Fibroblast of the aortic adventitia (primary cell): Measurements from ENCODE around the gene ZNF692. TPM values are rescaled to one million over a fixed set of nuclear protein-coding genes. Genes with fewer than 3 reads are reported as not detected.

ENCODE experiments used
- small RNA-seq: library from RNA; depleted of rRNA; stranded (forward); fragments of <200 nt; gene quantifications from one replicate; pipeline ENCODE3, GENCODE V24; 2012
- total RNA-seq: library from RNA; depleted of rRNA; stranded (reverse); fragments of >200 nt; gene quantifications from 2 replicates; pipeline ENCODE4 v1.2.3, GENCODE V29; 2012; ENCODE audit warnings: low replicate concordance

ZNF692 gene
- total RNA-seq, 1 donor, result 8.9 TPM

Small RNAs within 50 kb of the gene (small RNA-seq; reads per million reads assigned to genes)
- not detected for gene MIR3124

Other genes starting within 250 kb of the ZNF692 start
- gene OR2T11, start 224.0 kb downstream of the ZNF692 start, total RNA-seq, result not detected in 2 replicates
- not detected in 2 replicates for gene OR2T35, start 213.8 kb downstream of the ZNF692 start, total RNA-seq
- not detected in 2 replicates for gene OR2T27, start 203.6 kb downstream of the ZNF692 start, total RNA-seq
- not detected in 2 replicates for gene OR14I1, start 156.3 kb downstream of the ZNF692 start, total RNA-seq
- gene LYPD8, start 103.3 kb downstream of the ZNF692 start, total RNA-seq, result 0.27 TPM in 1 of 2 replicates, not detected in the other
- 20.2 and 21.8 TPM in 2 replicates for gene SH3BP5L, start 33.2 kb downstream of the ZNF692 start, total RNA-seq
- gene ZNF672, start 20.9 kb downstream of the ZNF692 start, total RNA-seq, result 12.9 and 14.0 TPM in 2 replicates
- gene PGBD2, start 47.1 kb upstream of the ZNF692 start, total RNA-seq, result 3.1 and 4.7 TPM in 2 replicates